GM23248 (cell line): Measurements from ENCODE around the gene CTBS. TPM values are rescaled to one million over a fixed set of nuclear protein-coding genes. Genes with fewer than 3 reads are reported as not detected.

Experiments
- DNase-seq: peaks from one replicate; pipeline ENCODE4 v3.0.0-alpha.2; 2015
- H2AFZ ChIP-seq: fragments of 200-600 bp; sonication (generic); 2 replicates; pipeline ENCODE4 v1.6.1; 2016; ENCODE audit warnings: antibody characterized with exemption
- H3F3A ChIP-seq: fragments of 200-600 bp; sonication (generic); 2 replicates; pipeline ENCODE4 v1.6.1; 2016; ENCODE audit warnings: mild to moderate bottlenecking, antibody characterized with exemption, mixed run types; ENCODE audit not compliant: insufficient read depth
- H3K27ac ChIP-seq: fragments of 200-600 bp; sonication (generic); 2 replicates; pipeline ENCODE4 v1.5.1; 2016; ENCODE audit warnings: mild to moderate bottlenecking
- H3K27me3 ChIP-seq: fragments of 200-600 bp; sonication (generic); replicated peaks from 2 replicates; pipeline ENCODE4 v1.6.1; 2016; ENCODE audit warnings: mild to moderate bottlenecking; ENCODE audit not compliant: insufficient read depth
- H3K36me3 ChIP-seq: fragments of 200-600 bp; sonication (generic); 2 replicates; pipeline ENCODE4 v1.6.1; 2016; ENCODE audit warnings: low read depth, mild to moderate bottlenecking
- H3K4me1 ChIP-seq: fragments of 200-600 bp; sonication (generic); 2 replicates; pipeline ENCODE4 v1.6.1; 2016; ENCODE audit warnings: mild to moderate bottlenecking; ENCODE audit not compliant: insufficient read depth
- H3K4me2 ChIP-seq: fragments of 200-600 bp; sonication (generic); one replicate; pipeline ENCODE4 v1.6.1; 2016; ENCODE audit warnings: mild to moderate bottlenecking; ENCODE audit not compliant: unreplicated experiment
- H3K4me3 ChIP-seq: fragments of 200-600 bp; sonication (generic); 2 replicates; pipeline ENCODE4 v1.5.1; 2016; ENCODE audit warnings: mild to moderate bottlenecking
- H3K79me2 ChIP-seq: fragments of 200-600 bp; sonication (generic); 2 replicates; pipeline ENCODE4 v1.6.1; 2016; ENCODE audit warnings: mild to moderate bottlenecking; ENCODE audit not compliant: insufficient read depth
- H3K9ac ChIP-seq: fragments of 200-600 bp; sonication (generic); 2 replicates; pipeline ENCODE4 v1.6.1; 2016; ENCODE audit warnings: mild to moderate bottlenecking
- H3K9me2 ChIP-seq: fragments of 200-600 bp; sonication (generic); 2 replicates; pipeline ENCODE4 v1.6.1; 2016; ENCODE audit warnings: mixed run types, mild to moderate bottlenecking, moderate library complexity; ENCODE audit not compliant: insufficient read depth
- H3K9me3 ChIP-seq: fragments of 200-600 bp; sonication (generic); one replicate; pipeline ENCODE4 v1.6.1; 2017; ENCODE audit warnings: low read depth
- H4K20me1 ChIP-seq: fragments of 200-600 bp; sonication (generic); 2 replicates; pipeline ENCODE4 v1.6.0; 2016; ENCODE audit not compliant: insufficient read depth
- EZH2 ChIP-seq: fragments of 200-600 bp; sonication (generic); IDR thresholded peaks from 2 replicates; pipeline ENCODE4 v1.6.1; 2018; ENCODE audit warnings: antibody characterized with exemption, mild to moderate bottlenecking; ENCODE audit not compliant: insufficient read depth, poor library complexity, severe bottlenecking
- EZH2phosphoT487 ChIP-seq: fragments of 200-600 bp; sonication (generic); IDR thresholded peaks from 2 replicates; pipeline ENCODE4 v1.6.1; 2018; ENCODE audit warnings: antibody characterized with exemption, moderate library complexity, mild to moderate bottlenecking, low read depth; ENCODE audit not compliant: insufficient read depth
- WGBS, 2 experiments: methylation state at CpG; one replicate each; pipeline ENCODE4 v1.1.6; 2015 to 2017; ENCODE audit warnings: low lambda C conversion rate in 2 of 2, low coverage in 1 of 2; ENCODE audit errors: missing lambda C conversion rate in 2 of 2; 5-methylcytosine and 5-hydroxymethylcytosine counted together
- in situ Hi-C: fragments of 300-500 bp; cut with MboI; formaldehyde crosslinking; loops from 2 replicates; pipeline ENCODE4 v1.15.0; 2020
- polyA plus RNA-seq: library from polyadenylated mRNA; unstranded; fragments of >200 nt; fragmentation: Nextera tagmentation; extraction: Ambion mirVana; gene quantifications from 2 replicates; pipeline ENCODE4 v1.2.1, GENCODE V29; 2016
- total RNA-seq: library from RNA; depleted of rRNA; stranded (reverse); fragments of >200 nt; shearing (Covaris generic); gene quantifications from 2 replicates; pipeline ENCODE4 v1.2.3, GENCODE V29; 2014

Gene CTBS
- total and polyA plus RNA-seq, 2 experiments from 2014 or later = 22.9 to 52.4 TPM

GRCh38 chr1:84613026-84613425, 38.8 kb upstream of the CTBS start:
- H2AFZ ChIP-seq = no peak overlapping the region
- no peaks in the 10 kb centered on the region for H4K20me1 ChIP-seq
- no peaks in the 10 kb centered on the region; the same call in 1 of the 2 replicates for H3K4me1 ChIP-seq
- H3K9me3 ChIP-seq = no peaks in the 10 kb centered on the region
- H3K4me3 ChIP-seq = no peak overlapping the region
- no peak overlapping the region for H3K4me2 ChIP-seq
- 7 to 12% methylated on average over 2 of the region's 2 CpGs for WGBS, 2 experiments
- no peaks in the 10 kb centered on the region for H3K27me3 ChIP-seq
- H3K79me2 ChIP-seq = no peaks in the 10 kb centered on the region
- H3K9ac ChIP-seq = no peak overlapping the region
- in situ Hi-C loops = loop anchor here (25.0 kb wide), 2 partner anchors 451 to 701 kb away; no protein-coding TSS in a partner anchor
- H3K9me2 ChIP-seq = no peaks in the 10 kb centered on the region
- no peak for TF ChIP-seq EZH2phosphoT487
- no peak for TF ChIP-seq EZH2
- no peaks in the 10 kb centered on the region for H3F3A ChIP-seq
- DNase-seq = peak; percentile 56
- no peaks in the 10 kb centered on the region for H3K36me3 ChIP-seq
- no peak overlapping the region for H3K27ac ChIP-seq

DNA sequence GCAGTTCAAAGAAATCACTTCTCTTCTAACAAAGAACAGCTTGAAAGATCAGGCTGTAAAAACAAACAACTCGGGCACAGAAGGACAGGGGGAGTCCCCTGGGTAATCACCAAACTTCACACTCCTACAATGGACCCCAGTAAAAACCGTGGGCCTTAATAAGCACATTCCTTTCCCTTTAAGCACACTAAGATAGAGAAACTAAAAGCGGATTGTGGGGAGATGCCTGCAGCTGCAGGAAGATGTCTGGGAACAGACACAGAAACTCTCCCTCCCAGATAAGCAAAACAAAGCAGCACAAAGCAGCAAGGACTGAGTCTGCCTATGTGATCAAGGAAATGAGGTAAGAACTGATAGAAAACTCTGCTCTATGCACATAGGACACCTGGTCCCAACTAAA, 37.6 kb upstream of the CTBS start:
- Histone ChIP-seq H3K4me2 (peak overlapping the region; percentile 28), H2AFZ (peak overlapping the region; percentile 74), H3K4me3 (peak overlapping the region; percentile 19; the same call in 1 of the 2 replicates), H3F3A (no peaks in the 10 kb centered on the region), H3K36me3 (no peaks in the 10 kb centered on the region), H3K27me3 (no peaks in the 10 kb centered on the region), H3K9me2 (no peaks in the 10 kb centered on the region), H4K20me1 (no peaks in the 10 kb centered on the region), H3K9me3 (no peaks in the 10 kb centered on the region), H3K79me2 (no peaks in the 10 kb centered on the region), H3K27ac (0 out of 2 replicates have a peak overlapping the region, but pooled peaks have one; percentile 10), H3K9ac (peak overlapping the region; percentile 41; the same call in 1 of the 2 replicates), H3K4me1 (no peaks in the 10 kb centered on the region; the same call in 1 of the 2 replicates)
- in situ Hi-C loops = loop anchor here (25.0 kb wide), 2 partner anchors 449 to 699 kb away; no protein-coding TSS in a partner anchor
- no peak for TF ChIP-seq EZH2phosphoT487
- no peak for TF ChIP-seq EZH2
- peak; percentile 33 for DNase-seq
- WGBS, 2 experiments = 11 to 15% methylated on average over 3 of the region's 3 CpGs

- Histone ChIP-seq H3K79me2 (no peaks in the 10 kb centered on the region), H3F3A (no peaks in the 10 kb centered on the region), H3K36me3 (no peaks in the 10 kb centered on the region), H3K4me3 (no peak overlapping the region), H3K27ac (no peak overlapping the region), H2AFZ (no peak overlapping the region; the same call in 1 of the 2 replicates), H3K27me3 (no peaks in the 10 kb centered on the region), H3K4me1 (no peaks in the 10 kb centered on the region; the same call in 1 of the 2 replicates), H3K9me2 (no peaks in the 10 kb centered on the region), H3K9me3 (no peaks in the 10 kb centered on the region), H3K4me2 (no peak overlapping the region), H4K20me1 (no peaks in the 10 kb centered on the region), H3K9ac (no peak overlapping the region)
- WGBS, 2 experiments = 46 to 63% methylated on average over 1 of the region's 1 CpG
- in situ Hi-C loops = loop anchor here (25.0 kb wide), 2 partner anchors 449 to 699 kb away; no protein-coding TSS in a partner anchor
- no peak for TF ChIP-seq EZH2
- no peak for TF ChIP-seq EZH2phosphoT487
- no peak for DNase-seq
Observed at GRCh38 chr1:84611091-84611490, 36.9 kb upstream of the CTBS start.

DNA sequence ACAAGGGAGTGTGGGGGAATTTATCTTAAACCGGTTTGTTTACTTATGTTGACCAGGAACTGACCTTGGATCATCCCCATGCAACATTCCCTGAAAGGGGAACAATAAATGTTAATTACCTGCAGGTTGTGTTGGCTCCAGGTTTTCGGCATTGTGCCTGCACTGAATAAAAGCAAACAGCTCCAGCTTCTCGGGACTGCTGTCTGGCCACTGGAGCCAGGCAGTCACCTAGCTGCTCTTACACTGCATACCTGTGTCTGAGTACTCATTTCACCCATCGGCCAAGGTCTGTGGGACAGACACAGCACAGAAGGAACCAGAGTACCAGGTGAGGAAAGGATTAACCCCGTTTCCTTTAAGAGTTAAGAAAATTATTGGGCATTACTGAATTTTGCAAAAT, 32.7 kb upstream of the CTBS start:
- no peaks in the 10 kb centered on the region for H4K20me1 ChIP-seq
- no peak overlapping the region for H2AFZ ChIP-seq
- H3K36me3 ChIP-seq = no peaks in the 10 kb centered on the region
- H3K4me1 ChIP-seq = peaks cover 11% of the 10 kb centered on the region
- no peak overlapping the region for H3K4me2 ChIP-seq
- H3K4me3 ChIP-seq = no peak overlapping the region
- H3K27ac ChIP-seq = no peak overlapping the region
- TF ChIP-seq EZH2phosphoT487 (no peak), EZH2 (no peak)
- no peaks in the 10 kb centered on the region for H3K27me3 ChIP-seq
- no peaks in the 10 kb centered on the region for H3K9me3 ChIP-seq
- peaks cover 21% of the 10 kb centered on the region for H3F3A ChIP-seq
- in situ Hi-C loops = loop anchor here (25.0 kb wide), 2 partner anchors 445 to 695 kb away; no protein-coding TSS in a partner anchor
- no peak for DNase-seq
- no peaks in the 10 kb centered on the region for H3K79me2 ChIP-seq
- 80 to 82% methylated on average over 5 of the region's 5 CpGs for WGBS, 2 experiments
- no peaks in the 10 kb centered on the region for H3K9me2 ChIP-seq
- H3K9ac ChIP-seq = no peak overlapping the region
